B cell (primary cell): ENCODE data around the gene HCST. TPM values are rescaled to one million over a fixed set of nuclear protein-coding genes. Genes with fewer than 3 reads are reported as not detected.

Experiments
- ATAC-seq: fragments of 200-7000 bp; cut with Tn5 transposase; one replicate; pipeline ENCODE4 v1.10.0; 2021; ENCODE audit warnings: low read depth, mild to moderate bottlenecking, moderate number of reproducible peaks, moderate library complexity
- CTCF ChIA-PET: fragments of 350-600 bp; sonication (Branson Sonifier 250); formaldehyde crosslinking; loops from one replicate; lab custom pipeline; 2021; ENCODE audit warnings: antibody characterized with exemption, inconsistent platforms; lab: Charles Lee
- POLR2A ChIA-PET: fragments of 350-600 bp; sonication (Branson Sonifier 250); formaldehyde crosslinking; loops from one replicate; lab custom pipeline; 2021; ENCODE audit warnings: antibody characterized with exemption; lab: Charles Lee
- DNase-seq: peaks from one replicate; pipeline ENCODE4 v3.0.0; 2013
- H2AFZ ChIP-seq: 2 replicates; pipeline ENCODE4 v1.6.1; 2012; ENCODE audit warnings: mild to moderate bottlenecking, low read depth, low read length; ENCODE audit not compliant: insufficient read depth, poor library complexity, severe bottlenecking
- H3K27ac ChIP-seq, 2 donors: 1 replicate in 1 of 2; 2 replicates in 1 of 2; pipeline ENCODE4 v1.5.1; 2012 to 2013; ENCODE audit warnings: low read length in 2 of 2, mild to moderate bottlenecking in 2 of 2, moderate library complexity in 1 of 2
- H3K27me3 ChIP-seq, 4 experiments: fragments of 200-600 bp in 1 of 4; sonication (generic) in 1 of 4; replicated peaks in 1 of 4; 1 replicate in 2 of 4; 2 replicates in 2 of 4; pipeline versions ENCODE4 v1.6.1 to v1.7.0; 2013 to 2016; ENCODE audit warnings: low read length in 3 of 4, mild to moderate bottlenecking in 2 of 4, mixed read lengths in 1 of 4, moderate library complexity in 1 of 4; ENCODE audit not compliant: insufficient read depth in 4 of 4, control insufficient read depth in 3 of 4; ENCODE audit errors: control extremely low read depth in 1 of 4
- H3K36me3 ChIP-seq, 2 experiments: replicated peaks in 1 of 2; 1 replicate in 1 of 2; 2 replicates in 1 of 2; pipeline versions ENCODE4 v1.6.1 to v1.7.1; 2013; ENCODE audit warnings: low read length in 1 of 2; ENCODE audit not compliant: insufficient read depth in 2 of 2, control insufficient read depth in 1 of 2; ENCODE audit errors: control extremely low read depth in 1 of 2, extremely low read depth in 1 of 2
- H3K4me1 ChIP-seq, 2 donors: fragments of 200-600 bp in 1 of 2; sonication (generic) in 1 of 2; 1 replicate in 1 of 2; 2 replicates in 1 of 2; pipeline versions ENCODE4 v1.5.1 to v1.6.1; 2013 to 2017; ENCODE audit warnings: low read length in 2 of 2; ENCODE audit not compliant: control insufficient read depth in 2 of 2, insufficient read depth in 2 of 2
- H3K4me2 ChIP-seq: replicated peaks from 2 replicates; pipeline ENCODE3; 2012; ENCODE audit warnings: mild to moderate bottlenecking, low read depth, low read length; ENCODE audit not compliant: poor library complexity, severe bottlenecking
- H3K4me3 ChIP-seq, 5 experiments: fragments of 200-600 bp in 1 of 5; sonication (generic) in 1 of 5; 1 replicate in 3 of 5; 2 replicates in 2 of 5; pipeline versions ENCODE4 v1.5.1 to v1.7.0; 2011 to 2016; ENCODE audit warnings: low read length in 4 of 5, mild to moderate bottlenecking in 4 of 5, low read depth in 2 of 5, control low read depth in 1 of 5, moderate library complexity in 1 of 5; ENCODE audit not compliant: insufficient read depth in 1 of 5; ENCODE audit errors: control extremely low read depth in 1 of 5, extremely low read depth in 1 of 5
- H3K79me2 ChIP-seq: fragments of 200-600 bp; sonication (generic); one replicate; pipeline ENCODE4 v1.6.0; 2016; ENCODE audit warnings: low read length; ENCODE audit not compliant: control insufficient read depth, insufficient read depth
- H3K9ac ChIP-seq: fragments of 200-600 bp; sonication (generic); 2 replicates; pipeline ENCODE4 v1.6.1; 2017; ENCODE audit warnings: mild to moderate bottlenecking, low read length, moderate library complexity
- H3K9me3 ChIP-seq, 3 donors: one replicate each; pipeline versions ENCODE4 v1.6.1 to v1.7.1; 2013; ENCODE audit warnings: low read length in 2 of 3; ENCODE audit not compliant: control insufficient read depth in 2 of 3, insufficient read depth in 1 of 3; ENCODE audit errors: control extremely low read depth in 1 of 3
- H4K20me1 ChIP-seq: 2 replicates; pipeline ENCODE4 v1.6.0; 2012; ENCODE audit warnings: mild to moderate bottlenecking, low read length; ENCODE audit not compliant: insufficient read depth, control insufficient read depth, poor library complexity, severe bottlenecking
- H3K27ac Mint-ChIP-seq: one replicate; pipeline ENCODE4 v1.8.0; 2021; ENCODE audit warnings: mixed read lengths
- H3K27me3 Mint-ChIP-seq: one replicate; pipeline ENCODE4 v1.8.0; 2021; ENCODE audit warnings: mixed read lengths
- H3K4me1 Mint-ChIP-seq: one replicate; pipeline ENCODE4 v1.8.0; 2021; ENCODE audit warnings: mixed read lengths
- H3K4me3 Mint-ChIP-seq: one replicate; pipeline ENCODE4 v1.8.0; 2021; ENCODE audit warnings: mixed read lengths
- H3K9me3 Mint-ChIP-seq: one replicate; pipeline ENCODE4 v1.8.0; 2022; ENCODE audit warnings: mixed read lengths; ENCODE audit not compliant: insufficient read depth
- CTCF ChIP-seq: fragments of 200-600 bp; IDR thresholded peaks from one replicate; pipeline ENCODE4 v1.8.0; 2022; ENCODE audit warnings: antibody characterized with exemption, mild to moderate bottlenecking
- EZH2 ChIP-seq: IDR thresholded peaks from 2 replicates; pipeline ENCODE4 v1.6.1; 2012; ENCODE audit warnings: borderline replicate concordance, low read depth, mild to moderate bottlenecking, moderate library complexity, low read length; ENCODE audit not compliant: insufficient read depth, poor library complexity, severe bottlenecking
- whole genome bisulfite sequencing: methylation state at CpG from one replicate; pipeline ENCODE4 v1.1.5; 2013; ENCODE audit warnings: missing lambda C conversion rate; ENCODE audit not compliant: insufficient coverage; 5-methylcytosine and 5-hydroxymethylcytosine counted together
- intact Hi-C: fragments of 100-400 bp; cut with micrococcal nuclease; formaldehyde crosslinking; loops from one replicate; pipeline ENCODE4 v1.10.0; 2022
- polyA plus RNA-seq: library from polyadenylated mRNA; depleted of rRNA; stranded (reverse); fragments of >200 nt; gene quantifications from 2 replicates; pipeline ENCODE4 v1.2.3, GENCODE V29; 2012
- total RNA-seq, 2 donors: library from RNA; stranded (reverse); fragments of 120-200 nt in 1 of 2; gene quantifications; 1 replicate in 1 of 2; 2 replicates in 1 of 2; pipeline versions ENCODE4 v1.2.3 to v1.2.4, GENCODE V29; 2013 to 2022

Gene HCST
- total and polyA plus RNA-seq, 2 donors (not counting 1 experiment from before 2014, with no cell fraction given), result 4.8 to 40.6 TPM

- TF ChIP-seq CTCF (no peak), EZH2 (no peak)
- no peaks in the 10 kb centered on the region for H3K79me2 ChIP-seq
- H3K27me3 ChIP-seq, result peaks cover 0 to 75% (median 19%) of the 10 kb centered on the region in 4 experiments
- no peak for DNase-seq
- ChIA-PET POLR2A (no interaction called here), CTCF (no interaction called here)
- peaks cover 0 to 26% (median 0%) of the 10 kb centered on the region in 3 donors for H3K9me3 ChIP-seq
- no peak overlapping the region for H2AFZ ChIP-seq
- H3K27ac Mint-ChIP-seq, result no peak overlapping the region
- H3K36me3 ChIP-seq, result no peaks in the 10 kb centered on the region
- no peak overlapping the region for H3K4me3 ChIP-seq
- H3K9ac ChIP-seq, result no peak overlapping the region
- intact Hi-C loops, result no loop called here
- no peaks in the 10 kb centered on the region for H4K20me1 ChIP-seq
- WGBS, result 56% methylated on average over 19 of the region's 19 CpGs
- H3K27ac ChIP-seq, result no peak overlapping the region
- peaks cover 15 to 19% of the 10 kb centered on the region in 2 donors for H3K4me1 ChIP-seq
- no peak overlapping the region for H3K4me2 ChIP-seq
- no peaks in the 10 kb centered on the region for H3K9me3 Mint-ChIP-seq
- H3K4me1 Mint-ChIP-seq, result peaks cover 11% of the 10 kb centered on the region
- no peak for ATAC-seq
- no peak overlapping the region for H3K4me3 Mint-ChIP-seq
- H3K27me3 Mint-ChIP-seq, result peaks cover 70% of the 10 kb centered on the region
Measured at GRCh38 chr19:35861640-35862160, 40.6 kb upstream of the HCST start.

- intact Hi-C loops, result no loop called here
- 89% methylated on average over 12 of the region's 14 CpGs for WGBS
- peaks cover 71% of the 10 kb centered on the region for H3K27me3 Mint-ChIP-seq
Measured at GRCh38 chr19:35862528-35862927, 39.8 kb upstream of the HCST start.

More at GRCh38 chr19:35862528-35862927, 39.8 kb upstream of the HCST start:
- Histone ChIP-seq H3K9me3 (peaks cover 0 to 21% (median 0%) of the 10 kb centered on the region in 3 donors), H3K9ac (no peak overlapping the region), H3K4me2 (no peak overlapping the region), H3K4me3 (no peak overlapping the region), H3K4me1 (peaks cover 7 to 11% of the 10 kb centered on the region in 2 donors), H3K36me3 (no peaks in the 10 kb centered on the region), H3K79me2 (no peaks in the 10 kb centered on the region), H2AFZ (no peak overlapping the region), H4K20me1 (no peaks in the 10 kb centered on the region), H3K27ac (no peak overlapping the region), H3K27me3 (peaks cover 0 to 72% (median 14%) of the 10 kb centered on the region in 4 experiments)
- TF ChIP-seq CTCF, result no peak
- TF ChIP-seq EZH2, result no peak
- DNase-seq (no peak), ATAC-seq (no peak)
- no peak overlapping the region for H3K4me3 Mint-ChIP-seq
- H3K9me3 Mint-ChIP-seq, result no peaks in the 10 kb centered on the region
- ChIA-PET POLR2A (no interaction called here), CTCF (no interaction called here)
- no peak overlapping the region for H3K27ac Mint-ChIP-seq
- peaks cover 6% of the 10 kb centered on the region for H3K4me1 Mint-ChIP-seq
